IMR-90 (cell line): ENCODE results near the gene SLC1A1. TPM values are rescaled to one million over a fixed set of nuclear protein-coding genes. Genes with fewer than 3 reads are reported as not detected.

Experiments used
- ATAC-seq: fragments of 200-7000 bp; cut with Tn5 transposase; 2 replicates; pipeline ENCODE4 v1.9.1; 2020; ENCODE audit warnings: low read depth, mild to moderate bottlenecking, moderate library complexity
- BruUV-seq: library from RNA; stranded (reverse); fragments of 400-500 nt; replicated peaks from 2 replicates; lab custom pipeline; 2021; lab: Mats Ljungman, UMichigan
- CTCF ChIA-PET: fragments of 300-600 bp; formaldehyde crosslinking; extraction: SDS; loops from one replicate; lab custom pipeline; 2021; ENCODE audit warnings: antibody characterized with exemption; lab: Yijun Ruan, JAX
- POLR2A ChIA-PET: fragments of 300-600 bp; sonication (Branson Sonifier 250); formaldehyde crosslinking; loops from one replicate; lab custom pipeline; 2022; ENCODE audit warnings: antibody characterized with exemption; ENCODE audit not compliant: unreplicated experiment; lab: Charles Lee
- DNase-seq: peaks from one replicate; pipeline ENCODE4 v3.0.0; 2013
- H2AFZ ChIP-seq: replicated peaks from 2 replicates; pipeline ENCODE3; 2013; ENCODE audit warnings: low read length, mild to moderate bottlenecking; ENCODE audit not compliant: poor library complexity
- H2AK5ac ChIP-seq: 2 replicates; pipeline ENCODE4 v1.6.1; 2013; ENCODE audit warnings: low read depth, low read length, inconsistent platforms
- H2AK9ac ChIP-seq: replicated peaks from 2 replicates; pipeline ENCODE3; 2013; ENCODE audit warnings: mild to moderate bottlenecking, low read depth, low read length, moderate library complexity; ENCODE audit not compliant: poor library complexity
- H2BK120ac ChIP-seq: 2 replicates; pipeline ENCODE4 v1.6.1; 2013; ENCODE audit warnings: low read depth, low read length, inconsistent platforms
- H2BK15ac ChIP-seq: 3 replicates; pipeline ENCODE4 v1.6.1; 2013; ENCODE audit warnings: low read depth, low read length, inconsistent platforms
- H2BK20ac ChIP-seq: 2 replicates; pipeline ENCODE4 v1.6.1; 2013; ENCODE audit warnings: low read depth, mild to moderate bottlenecking, inconsistent platforms, low read length, moderate library complexity
- H2BK5ac ChIP-seq: 2 replicates; pipeline ENCODE4 v1.6.1; 2013; ENCODE audit warnings: mild to moderate bottlenecking, low read depth, low read length, inconsistent platforms; ENCODE audit not compliant: poor library complexity, severe bottlenecking
- H3K14ac ChIP-seq: replicated peaks from 2 replicates; pipeline ENCODE4 v1.6.1; 2013; ENCODE audit warnings: low read depth, low read length, inconsistent platforms
- H3K18ac ChIP-seq: 2 replicates; pipeline ENCODE4 v1.6.1; 2013; ENCODE audit warnings: low read depth, low read length, control low read depth
- H3K23ac ChIP-seq: 2 replicates; pipeline ENCODE4 v1.6.1; 2013; ENCODE audit warnings: low read depth, low read length, inconsistent platforms
- H3K27ac ChIP-seq: 2 replicates; pipeline ENCODE4 v1.5.1; 2013; ENCODE audit warnings: mild to moderate bottlenecking, control low read depth, low read length; ENCODE audit not compliant: insufficient read depth
- H3K27me3 ChIP-seq: 2 replicates; pipeline ENCODE4 v1.6.1; 2013; ENCODE audit warnings: low read length; ENCODE audit not compliant: control insufficient read depth, insufficient read depth
- H3K36me3 ChIP-seq: 2 replicates; pipeline ENCODE4 v1.6.1; 2013; ENCODE audit warnings: low read length, mixed read lengths; ENCODE audit not compliant: control insufficient read depth, insufficient read depth
- H3K4ac ChIP-seq: 2 replicates; pipeline ENCODE4 v1.6.1; 2013; ENCODE audit warnings: low read depth, low read length, inconsistent platforms
- H3K4me1 ChIP-seq: 2 replicates; pipeline ENCODE4 v1.6.1; 2013; ENCODE audit warnings: low read length, mixed read lengths; ENCODE audit not compliant: control insufficient read depth, insufficient read depth
- H3K4me2 ChIP-seq: 2 replicates; pipeline ENCODE4 v1.6.1; 2013; ENCODE audit warnings: low read depth, mild to moderate bottlenecking, control low read depth, low read length, moderate library complexity
- H3K4me3 ChIP-seq: 2 replicates; pipeline ENCODE4 v1.5.1; 2013; ENCODE audit warnings: low read depth, mild to moderate bottlenecking, control low read depth, low read length, moderate library complexity; ENCODE audit not compliant: insufficient read depth
- H3K56ac ChIP-seq: 2 replicates; pipeline ENCODE4 v1.6.1; 2013; ENCODE audit warnings: low read length, inconsistent platforms; ENCODE audit not compliant: insufficient read depth; ENCODE audit errors: extremely low read depth
- H3K79me1 ChIP-seq, 2 experiments: 2 replicates each; pipeline ENCODE4 v1.6.1; 2013; ENCODE audit warnings: low read length in 2 of 2, inconsistent platforms in 1 of 2, low read depth in 1 of 2
- H3K9ac ChIP-seq: 2 replicates; pipeline ENCODE4 v1.6.1; 2013; ENCODE audit warnings: low read depth, low read length, control low read depth
- H3K9me1 ChIP-seq: 2 replicates; pipeline ENCODE4 v1.6.1; 2013; ENCODE audit warnings: low read length, inconsistent platforms; ENCODE audit not compliant: insufficient read depth
- H3K9me3 ChIP-seq: 2 replicates; pipeline ENCODE4 v1.6.1; 2013; ENCODE audit warnings: low read length; ENCODE audit not compliant: control insufficient read depth, insufficient read depth
- H4K20me1 ChIP-seq: 2 replicates; pipeline ENCODE4 v1.6.1; 2013; ENCODE audit warnings: low read length, inconsistent platforms; ENCODE audit not compliant: insufficient read depth
- H4K5ac ChIP-seq: 2 replicates; pipeline ENCODE4 v1.6.1; 2013; ENCODE audit warnings: mild to moderate bottlenecking, low read depth, low read length, control low read depth
- H4K8ac ChIP-seq, 2 experiments: 2 replicates each; pipeline ENCODE4 v1.6.1; 2013; ENCODE audit warnings: low read depth in 2 of 2, low read length in 2 of 2, control low read depth in 1 of 2, inconsistent platforms in 1 of 2
- H4K91ac ChIP-seq: 2 replicates; pipeline ENCODE4 v1.6.1; 2013; ENCODE audit warnings: low read depth, low read length, inconsistent platforms; ENCODE audit not compliant: insufficient read depth
- BHLHE40 ChIP-seq: fragments of 150-350 bp; IDR thresholded peaks from 2 replicates; pipeline ENCODE4 v1.6.1; 2016; ENCODE audit warnings: mild to moderate bottlenecking, low read depth, low read length
- CEBPB ChIP-seq: IDR thresholded peaks from 2 replicates; pipeline ENCODE4 v1.6.1; 2012; ENCODE audit warnings: low read depth, low read length, improper control_type of control experiment
- CHD1 ChIP-seq: IDR thresholded peaks from 2 replicates; pipeline ENCODE4 v1.6.1; 2012; ENCODE audit warnings: low read depth, low read length, improper control_type of control experiment
- CTCF ChIP-seq: conservative IDR thresholded peaks from 2 replicates; pipeline ENCODE4 v1.5.1; 2012; ENCODE audit warnings: mild to moderate bottlenecking, low read depth, low read length, improper control_type of control experiment
- MAFK ChIP-seq: IDR thresholded peaks from 2 replicates; pipeline ENCODE4 v1.6.1; 2012; ENCODE audit warnings: low read depth, low read length, improper control_type of control experiment
- MAZ ChIP-seq: IDR thresholded peaks from 2 replicates; pipeline ENCODE4 v1.6.1; 2012; ENCODE audit warnings: low read depth, mild to moderate bottlenecking, low read length, improper control_type of control experiment, moderate library complexity, borderline replicate concordance
- MXI1 ChIP-seq: IDR thresholded peaks from 2 replicates; pipeline ENCODE4 v1.6.1; 2012; ENCODE audit warnings: low read depth, mild to moderate bottlenecking, low read length, moderate library complexity, borderline replicate concordance
- POLR2A ChIP-seq: IDR thresholded peaks from 2 replicates; pipeline ENCODE4 v1.6.1; 2012; ENCODE audit warnings: mild to moderate bottlenecking, low read depth, low read length
- RAD21 ChIP-seq: IDR thresholded peaks from 2 replicates; pipeline ENCODE4 v1.6.1; 2012; ENCODE audit warnings: low read length, improper control_type of control experiment
- RCOR1 ChIP-seq: IDR thresholded peaks from 2 replicates; pipeline ENCODE4 v1.6.1; 2012; ENCODE audit warnings: mild to moderate bottlenecking, low read length, improper control_type of control experiment; ENCODE audit not compliant: insufficient replicate concordance
- SMC3 ChIP-seq: fragments of 150-350 bp; IDR thresholded peaks from 2 replicates; pipeline ENCODE4 v1.6.1; 2016; ENCODE audit warnings: low read depth, mild to moderate bottlenecking, antibody characterized with exemption, low read length, moderate library complexity
- WGBS, 2 experiments: methylation state at CpG; one replicate each; pipeline versions ENCODE4 v1.1.5 to v1.1.7; 2013; ENCODE audit warnings: missing lambda C conversion rate in 2 of 2; ENCODE audit not compliant: insufficient read length in 1 of 2; ENCODE audit errors: extremely low coverage in 2 of 2; 5-methylcytosine and 5-hydroxymethylcytosine counted together
- dilution Hi-C: fragments of 300-500 bp; cut with HindIII; formaldehyde crosslinking; loops from one replicate; pipeline ENCODE4 v1.14.3; 2018; ENCODE audit warnings: low sequenced_read_pairs; ENCODE audit not compliant: unreplicated experiment
- in situ Hi-C: fragments of 300-500 bp; cut with MboI; formaldehyde crosslinking; loops from 3 replicates; pipeline ENCODE4 v1.14.3; 2019; ENCODE audit warnings: low sequenced_read_pairs, inconsistent platforms, mixed read lengths
- intact Hi-C: fragments of 100-400 bp; cut with micrococcal nuclease; formaldehyde crosslinking; loops from 2 replicates; pipeline ENCODE4 v1.10.0; 2022
- polyA plus RNA-seq, 3 experiments: library from polyadenylated mRNA; depleted of rRNA; stranded (reverse); fragments of >200 nt; gene quantifications; 2 replicates each; pipeline ENCODE4 v1.2.3, GENCODE V29; 2012; ENCODE audit warnings: low replicate concordance in 1 of 3
- total RNA-seq: library from RNA; depleted of rRNA; stranded (reverse); fragments of >200 nt; gene quantifications from 2 replicates; pipeline ENCODE4 v1.2.3, GENCODE V29; 2012

SLC1A1 gene
- total and polyA plus RNA-seq, 2 of the 4 experiments (the other 2 are of a cell fraction) = 2.2 to 4.1 TPM

GRCh38 chr9:4504250-4504649 is 14.0 kb downstream of the SLC1A1 start:
- Histone ChIP-seq H3K4me2 (no peak overlapping the region), H2BK5ac (no peak overlapping the region), H4K8ac (no peak overlapping the region), H4K20me1 (no peaks in the 10 kb centered on the region), H3K56ac (no peak overlapping the region), H3K36me3 (no peaks in the 10 kb centered on the region), H2AFZ (no peak overlapping the region), H3K79me1 (no peaks in the 10 kb centered on the region), H3K9ac (no peak overlapping the region), H3K18ac (no peak overlapping the region), H3K4me1 (peaks cover 6% of the 10 kb centered on the region), H2BK120ac (no peak overlapping the region), H3K27me3 (no peaks in the 10 kb centered on the region), H3K27ac (no peak overlapping the region), H4K91ac (no peak overlapping the region), H2AK5ac (no peak overlapping the region), H3K23ac (no peak overlapping the region), H2BK15ac (no peak overlapping the region), H3K4ac (no peak overlapping the region), H3K4me3 (no peak overlapping the region), H3K9me3 (no peaks in the 10 kb centered on the region), H2BK20ac (no peak overlapping the region), H2AK9ac (no peak overlapping the region), H3K9me1 (peaks cover 3% of the 10 kb centered on the region; the same call in 1 of the 2 replicates), H3K14ac (no peak overlapping the region), H4K5ac (no peak overlapping the region)
- ChIA-PET CTCF (no interaction called here), POLR2A (no interaction called here)
- intact Hi-C loops (no loop called here), dilution Hi-C loops (no loop called here), in situ Hi-C loops (no loop called here)
- DNase-seq (no peak), ATAC-seq (no peak)
- no peak for TF ChIP-seq POLR2A
- no peak for TF ChIP-seq MAFK
- no peak for TF ChIP-seq CHD1
- no peak for TF ChIP-seq SMC3
- TF ChIP-seq CEBPB = no peak
- TF ChIP-seq RAD21 = no peak
- no peak for TF ChIP-seq MAZ
- no peak for TF ChIP-seq MXI1
- no peak for TF ChIP-seq CTCF
- TF ChIP-seq BHLHE40 = no peak
- no peak for TF ChIP-seq RCOR1
- BruUV-seq = no TSS peak
- WGBS, 2 experiments = no CpG with 5 or more reads among the region's 4 CpGs
